ENCODE measurements around the gene NTMT1. TPM values are rescaled to one million over a fixed set of nuclear protein-coding genes. Genes with fewer than 3 reads are reported as not detected.

The NTMT1 gene
- total RNA-seq, 1 donor = 27.6 TPM

DNA sequence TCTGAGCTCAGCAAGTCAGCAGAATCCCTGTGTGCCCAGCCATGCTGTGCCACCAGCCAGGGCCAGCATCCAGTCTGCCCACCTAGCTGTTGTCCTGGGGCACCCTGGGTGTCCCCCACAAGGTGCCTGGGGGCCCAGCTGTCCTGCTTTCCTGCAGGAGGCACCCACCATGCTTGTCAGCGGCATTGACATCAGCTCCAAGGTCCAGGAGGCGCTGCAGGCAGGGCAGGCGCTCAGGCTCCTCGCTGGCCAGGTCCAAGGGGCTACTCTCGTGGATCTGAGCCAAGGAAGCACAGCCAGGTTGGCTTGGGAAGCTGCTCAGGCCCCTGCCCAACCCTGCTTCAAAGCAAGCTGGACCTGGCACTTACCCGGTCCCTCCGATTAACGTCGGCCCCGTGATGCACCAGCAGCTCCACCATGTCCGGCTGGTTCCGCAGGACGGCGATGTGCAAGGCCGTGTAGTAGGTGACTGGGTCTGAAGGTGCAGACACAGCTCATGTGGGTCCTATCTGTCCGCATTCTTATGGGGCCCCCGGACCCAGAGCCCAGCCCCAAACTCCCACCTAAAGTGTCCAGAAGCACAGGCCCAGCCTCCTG lies 13.2 kb downstream of the NTMT1 start:
- H3K4me3 ChIP-seq (ENCODE audit: low read depth, low read length) = no peak overlapping the region
- DNase-seq (ENCODE audit: low read depth) = no peak
- TF ChIP-seq, protein P1, sequence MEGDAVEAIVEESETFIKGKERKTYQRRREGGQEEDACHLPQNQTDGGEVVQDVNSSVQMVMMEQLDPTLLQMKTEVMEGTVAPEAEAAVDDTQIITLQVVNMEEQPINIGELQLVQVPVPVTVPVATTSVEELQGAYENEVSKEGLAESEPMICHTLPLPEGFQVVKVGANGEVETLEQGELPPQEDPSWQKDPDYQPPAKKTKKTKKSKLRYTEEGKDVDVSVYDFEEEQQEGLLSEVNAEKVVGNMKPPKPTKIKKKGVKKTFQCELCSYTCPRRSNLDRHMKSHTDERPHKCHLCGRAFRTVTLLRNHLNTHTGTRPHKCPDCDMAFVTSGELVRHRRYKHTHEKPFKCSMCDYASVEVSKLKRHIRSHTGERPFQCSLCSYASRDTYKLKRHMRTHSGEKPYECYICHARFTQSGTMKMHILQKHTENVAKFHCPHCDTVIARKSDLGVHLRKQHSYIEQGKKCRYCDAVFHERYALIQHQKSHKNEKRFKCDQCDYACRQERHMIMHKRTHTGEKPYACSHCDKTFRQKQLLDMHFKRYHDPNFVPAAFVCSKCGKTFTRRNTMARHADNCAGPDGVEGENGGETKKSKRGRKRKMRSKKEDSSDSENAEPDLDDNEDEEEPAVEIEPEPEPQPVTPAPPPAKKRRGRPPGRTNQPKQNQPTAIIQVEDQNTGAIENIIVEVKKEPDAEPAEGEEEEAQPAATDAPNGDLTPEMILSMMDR (IDR thresholded peaks at IDR 0.05; ENCODE audit: insufficient read depth, low read length) = no peak

DNA sequence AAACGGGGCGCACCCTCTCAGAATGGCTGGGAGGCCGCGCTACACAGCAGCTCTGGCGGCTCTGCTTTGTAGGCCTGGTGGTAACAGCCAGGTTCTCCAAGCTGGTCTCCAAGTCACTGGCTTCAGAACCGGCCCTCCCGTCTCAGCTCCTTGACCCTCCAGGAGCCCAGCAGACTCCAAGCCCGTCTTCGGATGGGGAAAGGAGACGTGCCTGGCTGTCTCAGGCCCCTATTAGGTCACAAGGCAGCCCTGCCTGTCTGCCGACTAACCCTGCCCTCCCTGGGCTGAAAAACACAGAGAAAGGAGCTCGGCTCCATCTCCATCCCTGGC lies 13.8 kb downstream of the NTMT1 start:
- peak overlapping the region; percentile 88 for H3K4me3 ChIP-seq (ENCODE audit: low read depth, low read length)
- TF ChIP-seq, protein P1 (IDR thresholded peaks at IDR 0.05; ENCODE audit: insufficient read depth, low read length) = no peak
- DNase-seq (ENCODE audit: low read depth) = no peak

DNA sequence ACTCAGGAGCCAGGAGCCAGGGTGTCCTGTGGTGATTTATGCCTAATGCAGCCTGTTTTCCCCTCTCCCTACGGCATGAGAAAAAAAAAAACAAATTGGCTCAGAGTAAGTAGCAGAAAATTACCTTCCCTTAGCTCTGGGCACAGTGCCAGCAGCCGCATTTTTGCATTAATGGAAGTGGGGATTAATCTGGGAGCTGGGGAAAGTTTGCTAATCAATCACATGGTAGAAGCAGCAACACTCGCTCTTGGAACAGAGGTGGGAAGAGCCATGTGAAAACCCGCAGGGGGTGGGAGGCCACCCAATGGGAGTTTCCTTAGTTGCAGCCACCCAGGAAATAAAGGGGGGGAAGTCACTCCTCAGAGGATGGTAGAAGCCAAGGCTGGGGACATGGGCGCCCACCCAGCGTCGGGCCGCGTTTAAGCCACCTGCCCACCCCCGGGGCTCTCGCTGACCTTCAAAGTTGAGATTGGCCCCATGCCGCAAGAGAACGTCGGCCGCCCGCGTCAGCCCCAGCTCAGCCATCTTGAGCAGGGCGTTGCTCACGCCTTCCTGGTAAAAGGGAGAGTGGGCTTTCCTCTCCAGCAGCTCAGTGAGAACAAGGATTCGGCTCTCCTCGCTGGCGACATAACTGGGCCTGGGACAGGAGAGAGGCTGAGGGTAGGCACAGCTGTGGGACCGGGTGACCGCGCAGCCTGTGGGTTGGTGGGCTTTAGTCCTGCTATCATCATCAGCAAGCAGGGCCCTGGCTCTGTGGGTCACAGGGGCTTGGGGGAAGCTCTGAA lies 14.3 kb downstream of the NTMT1 start:
- peak; percentile 70 for DNase-seq (ENCODE audit: low read depth)
- peak overlapping the region; percentile 88 for H3K4me3 ChIP-seq (ENCODE audit: low read depth, low read length)
- TF ChIP-seq, protein P1 (IDR thresholded peaks at IDR 0.05; ENCODE audit: insufficient read depth, low read length) = no peak

DNA sequence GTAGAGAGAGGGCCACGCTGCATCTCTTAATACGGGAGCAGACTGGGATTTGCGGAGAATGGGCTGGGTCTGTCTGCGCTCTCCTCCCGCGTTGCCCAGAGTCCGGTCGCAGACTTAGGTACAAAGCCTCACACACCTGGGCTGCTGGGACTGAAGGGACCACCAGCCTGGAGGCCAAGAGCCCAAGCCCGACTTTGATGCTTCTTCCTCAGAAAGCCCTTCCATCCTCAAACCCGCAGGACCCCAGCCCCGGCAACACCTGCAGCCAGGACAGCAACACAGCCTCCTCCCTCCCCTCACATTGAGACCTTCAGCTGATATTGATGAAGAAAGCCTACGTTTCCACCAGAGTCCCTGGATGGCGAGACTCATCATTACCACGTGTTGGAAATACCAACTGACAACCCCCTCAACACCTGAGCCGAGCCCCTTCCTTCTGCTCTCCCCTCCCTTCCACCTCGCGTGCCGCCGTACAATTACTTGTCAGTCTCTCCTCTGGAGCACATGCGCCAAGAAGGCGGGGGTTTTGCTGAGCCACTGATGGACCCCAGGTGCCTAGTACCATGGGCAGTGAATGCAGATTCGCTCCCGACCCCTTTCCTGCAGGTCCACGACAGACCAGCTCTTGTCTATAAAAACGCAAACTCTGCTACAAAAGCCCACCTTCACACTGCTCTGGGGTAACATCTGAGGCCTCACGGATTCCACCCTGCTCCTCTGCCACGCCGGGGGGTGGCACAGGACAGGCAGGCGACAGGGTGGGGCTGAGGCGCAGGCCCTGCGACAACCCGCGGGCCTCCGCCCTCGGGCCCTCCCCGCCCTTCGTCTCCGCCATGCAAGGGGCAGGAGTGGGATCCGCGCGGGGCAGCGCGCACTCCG lies 15.1 kb downstream of the NTMT1 start:
- TF ChIP-seq, protein P1 (IDR thresholded peaks at IDR 0.05; ENCODE audit: insufficient read depth, low read length) = no peak
- DNase-seq (ENCODE audit: low read depth) = no peak
- peak overlapping the region; percentile 88 for H3K4me3 ChIP-seq (ENCODE audit: low read depth, low read length)

DNA sequence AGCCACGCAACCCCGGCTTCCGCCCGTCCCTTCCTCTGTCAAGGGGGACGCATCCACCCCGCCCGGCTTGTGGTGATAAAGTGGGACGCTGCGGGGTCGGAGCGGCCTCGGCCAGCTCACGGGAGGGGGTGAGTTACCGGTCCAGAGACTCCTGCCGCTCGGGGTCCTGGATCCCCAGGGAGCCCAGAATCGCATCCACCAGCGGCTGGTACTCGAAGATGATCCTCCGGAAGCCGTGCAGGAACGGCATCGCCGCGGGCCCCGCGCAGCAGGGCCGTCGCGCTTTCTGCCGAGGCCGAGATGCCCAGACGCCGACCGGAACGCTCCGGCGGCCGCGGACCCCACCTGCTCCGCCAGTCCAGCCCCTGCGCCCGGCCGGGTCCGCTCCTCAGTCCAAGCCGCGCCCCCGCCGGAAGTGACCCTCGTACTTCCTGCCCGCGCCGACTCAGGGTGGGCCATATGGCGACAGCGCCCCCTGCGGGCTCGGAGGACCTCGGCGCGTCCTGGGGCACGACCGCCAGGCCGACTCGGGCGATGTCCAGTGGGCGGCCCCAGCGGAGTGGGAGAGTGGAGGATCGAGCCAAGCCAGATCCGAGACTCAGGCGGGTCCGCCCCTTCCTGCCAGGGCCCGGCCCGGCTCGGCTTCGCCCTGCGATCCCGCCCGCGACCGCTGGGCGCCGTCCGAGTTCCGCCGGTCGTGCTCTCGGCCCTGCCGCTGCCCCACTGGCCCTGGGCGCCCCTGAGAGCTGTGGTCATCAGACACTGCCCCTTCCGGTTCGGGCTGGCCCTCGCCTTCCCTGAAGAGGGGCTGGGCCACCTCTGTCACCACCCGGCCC lies 16.0 kb downstream of the NTMT1 start, which contains the start of gene ASB6:
Gene ASB6 (minus strand): TSS at position 402 of the 836 bp plus-strand sequence. CDS start 152 bp downstream, at position 250.
- peak within 1 kb of the TSS; percentile 88 for H3K4me3 ChIP-seq (ENCODE audit: low read depth, low read length)
- TF ChIP-seq, protein P1 (IDR thresholded peaks at IDR 0.05; ENCODE audit: insufficient read depth, low read length) = peak; percentile 71
- peak; percentile 97 for DNase-seq (ENCODE audit: low read depth)

DNA sequence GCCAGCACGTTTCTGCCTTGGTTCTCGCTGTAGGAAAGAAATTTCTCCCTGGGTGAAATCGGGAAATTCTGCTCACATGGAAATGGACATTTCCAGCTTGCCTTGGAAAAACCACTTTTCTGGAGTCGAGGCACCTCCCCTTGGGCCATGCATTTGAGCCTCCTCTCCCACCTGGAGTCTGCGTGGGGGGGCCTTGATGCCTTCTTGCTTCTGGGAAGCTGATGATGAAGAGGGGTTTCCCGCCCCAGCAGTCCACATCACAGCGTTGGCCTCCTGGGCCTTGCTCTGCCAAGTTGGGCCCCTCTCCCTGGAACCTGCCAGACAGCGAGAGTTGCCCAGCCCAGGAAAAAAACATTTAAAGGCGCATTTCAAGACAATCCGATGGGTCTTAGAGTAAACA lies 17.7 kb downstream of the NTMT1 start:
- TF ChIP-seq, protein P1 (IDR thresholded peaks at IDR 0.05; ENCODE audit: insufficient read depth, low read length) = no peak
- no peak for DNase-seq (ENCODE audit: low read depth)
- no peak overlapping the region for H3K4me3 ChIP-seq (ENCODE audit: low read depth, low read length)

Measured in fibroblast of the aortic adventitia (primary cell).